HepG2 (cell line): ENCODE measurements around the gene STOML2. TPM values are rescaled to one million over a fixed set of nuclear protein-coding genes. Genes with fewer than 3 reads are reported as not detected.
A peak's percentile ranks its signal among the peaks of the same experiment; 100 is the strongest.

ENCODE experiments used
- ARNT ChIP-seq: fragments of 450-650 bp; IDR thresholded peaks from 2 replicates; pipeline ENCODE4 v1.6.1; 2017
- CAMTA2 ChIP-seq: sonication (generic); formaldehyde crosslinking; IDR thresholded peaks from 2 replicates; pipeline ENCODE4 v1.4.0; 2020; ENCODE audit warnings: mild to moderate bottlenecking, missing genetic modification reagents, borderline replicate concordance
- CHD2 ChIP-seq: IDR thresholded peaks from 2 replicates; pipeline ENCODE4 v1.6.1; 2011; ENCODE audit warnings: low read depth, low read length, improper control_type of control experiment
- ESRRA ChIP-seq: sonication (generic); formaldehyde crosslinking; IDR thresholded peaks from 2 replicates; pipeline ENCODE4 v1.5.1; 2020; ENCODE audit warnings: mild to moderate bottlenecking, low read depth, missing genetic modification reagents
- KLF13 ChIP-seq: sonication (generic); formaldehyde crosslinking; IDR thresholded peaks from 2 replicates; pipeline ENCODE4 v1.4.0; 2020; ENCODE audit warnings: mild to moderate bottlenecking, missing genetic modification reagents
- MBNL3 ChIP-seq: fragments of 250-450 bp; sonication (Bioruptor Pico); conservative IDR thresholded peaks from 2 replicates; pipeline ENCODE4 v1.8.0; 2022; ENCODE audit warnings: mild to moderate bottlenecking, inconsistent platforms
- MXI1 ChIP-seq: IDR thresholded peaks from 3 replicates; pipeline ENCODE4 v1.6.1; 2012; ENCODE audit warnings: low read depth, low read length, inconsistent platforms, borderline replicate concordance
- NRL ChIP-seq: sonication (generic); formaldehyde crosslinking; IDR thresholded peaks from 2 replicates; pipeline ENCODE4 v1.5.0; 2020; ENCODE audit warnings: missing genetic modification reagents, mild to moderate bottlenecking, moderate library complexity, borderline replicate concordance
- SAP130 ChIP-seq: IDR thresholded peaks from 2 replicates; pipeline ENCODE4 v1.6.1; 2016; ENCODE audit warnings: low read depth
- SCMH1 ChIP-seq: sonication (generic); formaldehyde crosslinking; IDR thresholded peaks from 2 replicates; pipeline ENCODE4 v1.9.0; 2021; ENCODE audit warnings: missing genetic modification reagents, mild to moderate bottlenecking, borderline replicate concordance
- SP1 ChIP-seq, 2 experiments: fragments of 450-650 bp in 1 of 2; sonication (generic) in 1 of 2; formaldehyde crosslinking in 1 of 2; IDR thresholded peaks; 2 replicates each; pipeline versions ENCODE4 v1.4.0 to v1.6.1; 2016 to 2020; ENCODE audit warnings: missing genetic modification reagents in 1 of 2
- TARDBP ChIP-seq: sonication (generic); formaldehyde crosslinking; IDR thresholded peaks from 2 replicates; pipeline ENCODE4 v1.8.0; 2022; ENCODE audit warnings: mild to moderate bottlenecking, missing genetic modification reagents
- ZIK1 ChIP-seq: sonication (generic); formaldehyde crosslinking; IDR thresholded peaks from 2 replicates; pipeline ENCODE4 v1.5.0; 2020; ENCODE audit warnings: mild to moderate bottlenecking, low read depth, missing genetic modification reagents, borderline replicate concordance
- ZNF224 ChIP-seq: sonication (generic); formaldehyde crosslinking; IDR thresholded peaks from 2 replicates; pipeline ENCODE4 v1.5.0; 2020; ENCODE audit warnings: mild to moderate bottlenecking, missing genetic modification reagents
- ZNF3 ChIP-seq: IDR thresholded peaks from 2 replicates; pipeline ENCODE4 v1.7.0; 2017; ENCODE audit warnings: inconsistent platforms
- ZNF430 ChIP-seq: sonication (generic); formaldehyde crosslinking; IDR thresholded peaks from 2 replicates; pipeline ENCODE4 v1.9.0; 2021; ENCODE audit warnings: mild to moderate bottlenecking, missing genetic modification reagents
- ZNF558 ChIP-seq: sonication (generic); formaldehyde crosslinking; IDR thresholded peaks from 2 replicates; pipeline ENCODE4 v1.9.0; 2022; ENCODE audit warnings: mild to moderate bottlenecking, missing genetic modification reagents, borderline replicate concordance
- ZNF619 ChIP-seq: sonication (generic); formaldehyde crosslinking; IDR thresholded peaks from 2 replicates; pipeline ENCODE4 v1.4.0; 2020; ENCODE audit warnings: mild to moderate bottlenecking, missing genetic modification reagents
- ZNF790 ChIP-seq: sonication (generic); formaldehyde crosslinking; IDR thresholded peaks from 2 replicates; pipeline ENCODE4 v1.8.0; 2022; ENCODE audit warnings: missing genetic modification reagents, mild to moderate bottlenecking, borderline replicate concordance
- ZSCAN12 ChIP-seq: sonication (generic); formaldehyde crosslinking; IDR thresholded peaks from 2 replicates; pipeline ENCODE4 v1.9.0; 2021; ENCODE audit warnings: mild to moderate bottlenecking, missing genetic modification reagents
- ZSCAN31 ChIP-seq: sonication (generic); formaldehyde crosslinking; IDR thresholded peaks from 2 replicates; pipeline ENCODE4 v1.5.0; 2020; ENCODE audit warnings: low read depth, mild to moderate bottlenecking, missing genetic modification reagents
- polyA plus RNA-seq, 8 experiments: library from polyadenylated mRNA; depleted of rRNA in 3 of 8; stranded (reverse) in 7 of 8; unstranded in 1 of 8; fragments of >200 nt; fragmentation: Illumina TruSeq in 4 of 8; extraction: Trizol in 4 of 8; gene quantifications; 2 replicates each; pipeline versions ENCODE4 v1.2.1 to v1.2.3, GENCODE V29; 2011 to 2016; ENCODE audit warnings: low read depth in 4 of 8, missing spikeins in 1 of 8, mixed read lengths in 1 of 8; ENCODE audit not compliant: insufficient read depth in 1 of 8
- total RNA-seq, 5 experiments: library from RNA; depleted of rRNA; stranded (reverse); fragments of >200 nt; fragmentation: Illumina TruSeq; extraction: Trizol; gene quantifications; 2 replicates each; pipeline ENCODE4 v1.2.3, GENCODE V29; 2016; ENCODE audit warnings: low read depth in 1 of 5
- TF ChIP-seq, protein P1 (sequence below): sonication (generic); formaldehyde crosslinking; IDR thresholded peaks from 2 replicates; pipeline ENCODE4 v1.4.0; 2020; ENCODE audit warnings: mild to moderate bottlenecking, low read depth, missing genetic modification reagents
- TF ChIP-seq, protein P2 (sequence below): IDR thresholded peaks from 2 replicates; pipeline ENCODE4 v1.6.1; 2012; ENCODE audit warnings: low read depth, low read length, improper control_type of control experiment
- TF ChIP-seq, protein P3 (sequence below): sonication (generic); IDR thresholded peaks from 2 replicates; pipeline ENCODE4 v1.6.1; 2016; ENCODE audit warnings: low read depth, borderline replicate concordance
- TF ChIP-seq, protein P4 (sequence below): sonication (generic); formaldehyde crosslinking; conservative IDR thresholded peaks from 2 replicates; pipeline ENCODE4 v1.5.0; 2020; ENCODE audit warnings: missing genetic modification reagents

Gene STOML2
- total and polyA plus RNA-seq, 2 of the 13 experiments (the other 11 are each of a cell fraction or from before 2014, with no cell fraction given), result 245 to 250 TPM

DNA sequence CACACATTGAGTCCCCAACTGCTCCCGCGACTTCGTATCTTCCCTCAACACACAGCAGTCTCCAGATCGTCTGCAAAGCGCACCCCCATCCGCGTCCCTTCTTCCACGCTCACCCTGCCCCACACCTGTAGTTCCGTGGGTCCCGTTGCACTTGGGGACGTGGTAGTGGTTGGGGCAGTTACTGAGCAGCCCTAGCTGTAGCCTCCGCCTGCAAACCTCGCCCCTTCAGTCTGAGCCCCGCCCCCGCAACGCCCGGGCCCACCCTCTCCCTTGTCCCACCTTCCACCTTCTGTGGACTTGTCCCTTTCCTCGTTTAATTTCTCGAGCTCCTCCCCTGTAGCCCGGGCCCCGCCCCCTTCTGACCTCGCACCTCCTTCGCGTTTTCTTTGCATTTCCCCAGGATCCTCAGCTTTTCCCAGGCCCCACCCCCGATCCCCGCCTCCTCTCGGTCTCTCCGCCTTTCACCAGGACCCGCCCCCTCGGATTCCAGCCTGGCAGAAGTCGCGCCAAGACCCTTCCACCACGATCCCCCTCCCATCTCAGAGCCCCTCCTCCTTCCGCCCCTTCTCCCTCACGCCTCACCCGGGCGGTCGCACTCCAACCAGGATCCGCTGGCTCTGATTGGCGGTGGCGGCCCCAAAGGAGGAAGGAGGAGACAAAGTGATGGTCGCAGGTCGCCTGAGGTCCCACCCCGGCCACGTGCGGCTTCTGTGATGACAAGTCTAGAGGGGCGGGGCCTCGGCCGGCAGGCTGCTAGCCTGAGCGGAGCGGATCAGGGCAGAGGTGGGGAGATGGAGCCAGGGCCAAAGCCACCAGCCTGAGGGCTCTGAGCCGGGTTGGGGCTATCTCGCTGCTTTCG, 13.0 kb upstream of the STOML2 start, which contains the start of gene ATOSB (continued):
- TF ChIP-seq ZSCAN12 (CRISPR knock-in tag) (no peak), ZNF790 (peak; percentile 64; the same call in 1 of the 2 replicates), SAP130 (CRISPR knock-in tag) (peak; percentile 74), ZNF224 (CRISPR knock-in tag) (0 out of 2 replicates have a peak, but pooled peaks have one; percentile 11), SCMH1 (no peak), MXI1 (peak; percentile 83; the same call in 1 of the 3 replicates), ESRRA (CRISPR knock-in tag) (peak; percentile 15; the same call in 1 of the 2 replicates), MBNL3 (CRISPR knock-in tag) (no peak), ARNT (no peak), CHD2 (no peak), ZIK1 (CRISPR knock-in tag) (no peak), ZNF619 (CRISPR knock-in tag) (0 out of 2 replicates have a peak, but pooled peaks have one; percentile 47), SP1 (IDR thresholded peaks at IDR 0.05) (0 out of 2 replicates have a peak, but pooled peaks have one; percentile 8), SP1 (CRISPR knock-in tag; IDR thresholded peaks at IDR 0.05) (0 out of 2 replicates have a peak, but pooled peaks have one; percentile 49), CAMTA2 (CRISPR knock-in tag) (no peak), KLF13 (CRISPR knock-in tag) (no peak), NRL (CRISPR knock-in tag) (peak; percentile 9; the same call in 1 of the 2 replicates), ZNF430 (peak; percentile 11; the same call in 1 of the 2 replicates), ZNF3 (CRISPR knock-in tag) (no peak), TARDBP (CRISPR knock-in tag) (peak; percentile 70; the same call in 1 of the 2 replicates), ZSCAN31 (CRISPR knock-in tag) (peak; percentile 10; the same call in 1 of the 2 replicates), ZNF558 (CRISPR knock-in tag) (no peak)
- TF ChIP-seq, protein P1, sequence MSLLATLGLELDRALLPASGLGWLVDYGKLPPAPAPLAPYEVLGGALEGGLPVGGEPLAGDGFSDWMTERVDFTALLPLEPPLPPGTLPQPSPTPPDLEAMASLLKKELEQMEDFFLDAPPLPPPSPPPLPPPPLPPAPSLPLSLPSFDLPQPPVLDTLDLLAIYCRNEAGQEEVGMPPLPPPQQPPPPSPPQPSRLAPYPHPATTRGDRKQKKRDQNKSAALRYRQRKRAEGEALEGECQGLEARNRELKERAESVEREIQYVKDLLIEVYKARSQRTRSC (CRISPR knock-in tag), result no peak
- TF ChIP-seq, protein P2, sequence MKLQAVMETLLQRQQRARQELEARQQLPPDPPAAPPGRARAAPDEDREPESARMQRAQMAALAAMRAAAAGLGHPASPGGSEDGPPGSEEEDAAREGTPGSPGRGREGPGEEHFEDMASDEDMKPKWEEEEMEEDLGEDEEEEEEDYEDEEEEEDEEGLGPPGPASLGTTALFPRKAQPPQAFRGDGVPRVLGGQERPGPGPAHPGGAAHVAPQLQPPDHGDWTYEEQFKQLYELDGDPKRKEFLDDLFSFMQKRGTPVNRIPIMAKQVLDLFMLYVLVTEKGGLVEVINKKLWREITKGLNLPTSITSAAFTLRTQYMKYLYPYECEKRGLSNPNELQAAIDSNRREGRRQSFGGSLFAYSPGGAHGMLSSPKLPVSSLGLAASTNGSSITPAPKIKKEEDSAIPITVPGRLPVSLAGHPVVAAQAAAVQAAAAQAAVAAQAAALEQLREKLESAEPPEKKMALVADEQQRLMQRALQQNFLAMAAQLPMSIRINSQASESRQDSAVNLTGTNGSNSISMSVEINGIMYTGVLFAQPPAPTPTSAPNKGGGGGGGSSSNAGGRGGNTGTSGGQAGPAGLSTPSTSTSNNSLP, result no peak
- TF ChIP-seq, protein P3, sequence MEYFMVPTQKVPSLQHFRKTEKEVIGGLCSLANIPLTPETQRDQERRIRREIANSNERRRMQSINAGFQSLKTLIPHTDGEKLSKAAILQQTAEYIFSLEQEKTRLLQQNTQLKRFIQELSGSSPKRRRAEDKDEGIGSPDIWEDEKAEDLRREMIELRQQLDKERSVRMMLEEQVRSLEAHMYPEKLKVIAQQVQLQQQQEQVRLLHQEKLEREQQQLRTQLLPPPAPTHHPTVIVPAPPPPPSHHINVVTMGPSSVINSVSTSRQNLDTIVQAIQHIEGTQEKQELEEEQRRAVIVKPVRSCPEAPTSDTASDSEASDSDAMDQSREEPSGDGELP, result no peak
- TF ChIP-seq, protein P4, sequence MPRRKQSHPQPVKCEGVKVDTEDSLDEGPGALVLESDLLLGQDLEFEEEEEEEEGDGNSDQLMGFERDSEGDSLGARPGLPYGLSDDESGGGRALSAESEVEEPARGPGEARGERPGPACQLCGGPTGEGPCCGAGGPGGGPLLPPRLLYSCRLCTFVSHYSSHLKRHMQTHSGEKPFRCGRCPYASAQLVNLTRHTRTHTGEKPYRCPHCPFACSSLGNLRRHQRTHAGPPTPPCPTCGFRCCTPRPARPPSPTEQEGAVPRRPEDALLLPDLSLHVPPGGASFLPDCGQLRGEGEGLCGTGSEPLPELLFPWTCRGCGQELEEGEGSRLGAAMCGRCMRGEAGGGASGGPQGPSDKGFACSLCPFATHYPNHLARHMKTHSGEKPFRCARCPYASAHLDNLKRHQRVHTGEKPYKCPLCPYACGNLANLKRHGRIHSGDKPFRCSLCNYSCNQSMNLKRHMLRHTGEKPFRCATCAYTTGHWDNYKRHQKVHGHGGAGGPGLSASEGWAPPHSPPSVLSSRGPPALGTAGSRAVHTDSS (CRISPR knock-in tag), result no peak
